Measurements from ENCODE around the gene POU2F3.

DNA sequence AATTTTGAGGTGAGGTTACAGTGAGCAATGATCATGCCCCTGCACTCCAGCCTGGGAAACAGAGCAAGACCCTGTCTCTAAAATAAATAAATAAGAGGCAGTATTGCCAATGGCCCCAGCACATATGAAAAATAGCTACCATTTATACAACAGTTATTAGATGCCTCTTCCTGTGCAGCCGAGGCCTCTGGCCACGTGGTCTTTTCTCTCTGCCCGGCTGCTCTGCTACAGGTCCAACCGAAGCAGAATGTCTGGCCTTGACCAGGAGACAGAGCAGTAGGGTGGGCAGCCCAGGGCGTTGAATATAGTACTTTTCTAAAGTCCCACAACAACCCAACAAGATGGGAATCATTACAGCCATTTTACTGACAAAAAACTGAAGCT is 41.5 kb upstream of the POU2F3 start:
- TF ChIP-seq, protein P1, sequence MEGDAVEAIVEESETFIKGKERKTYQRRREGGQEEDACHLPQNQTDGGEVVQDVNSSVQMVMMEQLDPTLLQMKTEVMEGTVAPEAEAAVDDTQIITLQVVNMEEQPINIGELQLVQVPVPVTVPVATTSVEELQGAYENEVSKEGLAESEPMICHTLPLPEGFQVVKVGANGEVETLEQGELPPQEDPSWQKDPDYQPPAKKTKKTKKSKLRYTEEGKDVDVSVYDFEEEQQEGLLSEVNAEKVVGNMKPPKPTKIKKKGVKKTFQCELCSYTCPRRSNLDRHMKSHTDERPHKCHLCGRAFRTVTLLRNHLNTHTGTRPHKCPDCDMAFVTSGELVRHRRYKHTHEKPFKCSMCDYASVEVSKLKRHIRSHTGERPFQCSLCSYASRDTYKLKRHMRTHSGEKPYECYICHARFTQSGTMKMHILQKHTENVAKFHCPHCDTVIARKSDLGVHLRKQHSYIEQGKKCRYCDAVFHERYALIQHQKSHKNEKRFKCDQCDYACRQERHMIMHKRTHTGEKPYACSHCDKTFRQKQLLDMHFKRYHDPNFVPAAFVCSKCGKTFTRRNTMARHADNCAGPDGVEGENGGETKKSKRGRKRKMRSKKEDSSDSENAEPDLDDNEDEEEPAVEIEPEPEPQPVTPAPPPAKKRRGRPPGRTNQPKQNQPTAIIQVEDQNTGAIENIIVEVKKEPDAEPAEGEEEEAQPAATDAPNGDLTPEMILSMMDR (IDR thresholded peaks at IDR 0.05) = no peak
- no peak for TF ChIP-seq POLR2A (IDR thresholded peaks at IDR 0.05)

Data from testis (tissue), 2 donors.